H9 (cell line): ENCODE measurements around the gene IL1RAPL1. TPM values are rescaled to one million over a fixed set of nuclear protein-coding genes. Genes with fewer than 3 reads are reported as not detected.

Experiments
- DNase-seq: peaks from one replicate; pipeline ENCODE4 v3.0.0-alpha.2; 2017
- H2AFZ ChIP-seq: one replicate; pipeline ENCODE4 v1.6.1; 2013; ENCODE audit warnings: mild to moderate bottlenecking, low read length, control low read depth, moderate library complexity
- H2AK5ac ChIP-seq: 2 replicates; pipeline ENCODE4 v1.6.1; 2013; ENCODE audit warnings: low read length, control low read depth, mixed read lengths; ENCODE audit not compliant: insufficient read length
- H2BK120ac ChIP-seq: one replicate; pipeline ENCODE4 v1.6.1; 2013; ENCODE audit warnings: low read depth, mild to moderate bottlenecking, low read length, control low read depth, inconsistent platforms; ENCODE audit not compliant: poor library complexity, severe bottlenecking
- H2BK12ac ChIP-seq: 2 replicates; pipeline ENCODE4 v1.6.1; 2013; ENCODE audit warnings: low read length, control low read depth, mixed read lengths, low read depth; ENCODE audit not compliant: insufficient read length
- H2BK15ac ChIP-seq: 2 replicates; pipeline ENCODE4 v1.6.1; 2013; ENCODE audit warnings: low read depth, low read length, control low read depth
- H2BK20ac ChIP-seq: one replicate; pipeline ENCODE4 v1.6.1; 2013; ENCODE audit warnings: low read depth, mild to moderate bottlenecking, low read length, control low read depth, inconsistent platforms; ENCODE audit not compliant: poor library complexity, severe bottlenecking
- H2BK5ac ChIP-seq: 2 replicates; pipeline ENCODE4 v1.6.1; 2013; ENCODE audit warnings: low read length, control low read depth, mixed read lengths; ENCODE audit not compliant: insufficient read length
- H3K14ac ChIP-seq: 2 replicates; pipeline ENCODE4 v1.6.1; 2013; ENCODE audit warnings: low read length, control low read depth; ENCODE audit not compliant: insufficient read depth
- H3K18ac ChIP-seq: 2 replicates; pipeline ENCODE4 v1.6.1; 2013; ENCODE audit warnings: low read depth, mild to moderate bottlenecking, mixed read lengths, low read length, control low read depth; ENCODE audit not compliant: insufficient read length
- H3K23ac ChIP-seq: 2 replicates; pipeline ENCODE4 v1.6.1; 2013; ENCODE audit warnings: low read length, control low read depth, mixed read lengths, low read depth; ENCODE audit not compliant: insufficient read length
- H3K23me2 ChIP-seq: 2 replicates; pipeline ENCODE4 v1.6.1; 2013; ENCODE audit warnings: low read depth, mild to moderate bottlenecking, mixed read lengths, low read length, control low read depth; ENCODE audit not compliant: insufficient read length, poor library complexity, severe bottlenecking
- H3K27ac ChIP-seq: 2 replicates; pipeline ENCODE4 v1.5.1; 2013; ENCODE audit warnings: low read length, control low read depth, mixed read lengths, low read depth; ENCODE audit not compliant: insufficient read length
- H3K27me3 ChIP-seq: 2 replicates; pipeline ENCODE4 v1.6.1; 2013; ENCODE audit warnings: low read length, control low read depth, inconsistent platforms; ENCODE audit not compliant: insufficient read depth
- H3K4ac ChIP-seq: 2 replicates; pipeline ENCODE4 v1.6.1; 2013; ENCODE audit warnings: low read depth, mild to moderate bottlenecking, control low read depth, inconsistent platforms, low read length, moderate library complexity
- H3K4me1 ChIP-seq: 2 replicates; pipeline ENCODE4 v1.6.1; 2013; ENCODE audit warnings: low read length, control low read depth, inconsistent platforms; ENCODE audit not compliant: insufficient read depth
- H3K4me2 ChIP-seq: 2 replicates; pipeline ENCODE4 v1.6.1; 2013; ENCODE audit warnings: low read length, control low read depth, mixed read lengths; ENCODE audit not compliant: insufficient read length, insufficient read depth
- H3K56ac ChIP-seq: 2 replicates; pipeline ENCODE4 v1.6.1; 2013; ENCODE audit warnings: low read depth, mild to moderate bottlenecking, mixed read lengths, low read length, control low read depth; ENCODE audit not compliant: insufficient read length
- H3K79me1 ChIP-seq: 2 replicates; pipeline ENCODE4 v1.6.1; 2013; ENCODE audit warnings: low read depth, mild to moderate bottlenecking, moderate library complexity, low read length, control low read depth, inconsistent platforms; ENCODE audit not compliant: insufficient read depth, poor library complexity, severe bottlenecking
- H3K79me2 ChIP-seq: 2 replicates; pipeline ENCODE4 v1.6.1; 2013; ENCODE audit warnings: low read length, control low read depth, inconsistent platforms; ENCODE audit not compliant: insufficient read depth
- H3K9ac ChIP-seq: 2 replicates; pipeline ENCODE4 v1.6.1; 2013; ENCODE audit warnings: low read length, control low read depth, mixed read lengths; ENCODE audit not compliant: insufficient read length; ENCODE audit errors: extremely low read depth
- H3K9me3 ChIP-seq: one replicate; pipeline ENCODE4 v1.6.1; 2013; ENCODE audit warnings: low read depth, low read length, inconsistent platforms; ENCODE audit not compliant: control insufficient read depth
- H3T11ph ChIP-seq: one replicate; pipeline ENCODE4 v1.6.1; 2013; ENCODE audit warnings: mild to moderate bottlenecking, low read length, control low read depth, inconsistent platforms
- H4K20me1 ChIP-seq: one replicate; pipeline ENCODE4 v1.6.1; 2013; ENCODE audit not compliant: control insufficient read depth, insufficient read length, insufficient read depth
- H4K5ac ChIP-seq: 2 replicates; pipeline ENCODE4 v1.6.1; 2013; ENCODE audit warnings: low read depth, mild to moderate bottlenecking, mixed read lengths, low read length, control low read depth; ENCODE audit not compliant: insufficient read length
- H4K8ac ChIP-seq: replicated peaks from 2 replicates; pipeline ENCODE4 v1.6.1; 2013; ENCODE audit warnings: low read length, control low read depth, mixed read lengths, low read depth; ENCODE audit not compliant: insufficient read length
- H4K91ac ChIP-seq: 2 replicates; pipeline ENCODE4 v1.6.1; 2013; ENCODE audit warnings: low read depth, mild to moderate bottlenecking, moderate library complexity, mixed read lengths, low read length, control low read depth; ENCODE audit not compliant: insufficient read length
- H3K27ac Mint-ChIP-seq, 3 experiments: 2 replicates in 2 of 3; 3 replicates in 1 of 3; pipeline ENCODE4 v1.8.0; 2020 to 2021; ENCODE audit warnings: mixed read lengths in 3 of 3, mild to moderate bottlenecking in 1 of 3, moderate library complexity in 1 of 3
- H3K27me3 Mint-ChIP-seq: 2 replicates; pipeline ENCODE4 v1.8.0; 2021; ENCODE audit warnings: low read depth, mild to moderate bottlenecking, moderate library complexity, mixed read lengths
- H3K36me3 Mint-ChIP-seq, 3 experiments: 2 replicates in 2 of 3; 3 replicates in 1 of 3; pipeline ENCODE4 v1.8.0; 2020 to 2021; ENCODE audit warnings: low read depth in 3 of 3, mixed read lengths in 3 of 3; ENCODE audit not compliant: insufficient read depth in 1 of 3
- H3K4me1 Mint-ChIP-seq, 2 experiments: 2 replicates each; pipeline ENCODE4 v1.8.0; 2020; ENCODE audit warnings: mixed read lengths in 2 of 2
- H3K4me3 Mint-ChIP-seq, 2 experiments: 2 replicates in 1 of 2; 3 replicates in 1 of 2; pipeline ENCODE4 v1.8.0; 2020 to 2021; ENCODE audit warnings: mild to moderate bottlenecking in 2 of 2, mixed read lengths in 2 of 2, moderate library complexity in 1 of 2
- H3K9me3 Mint-ChIP-seq, 2 experiments: 2 replicates in 1 of 2; 3 replicates in 1 of 2; pipeline ENCODE4 v1.8.0; 2020; ENCODE audit warnings: mild to moderate bottlenecking in 2 of 2, mixed read lengths in 2 of 2, moderate library complexity in 1 of 2
- CTCF ChIP-seq: fragments of 200-600 bp; sonication (generic); conservative IDR thresholded peaks from 3 replicates; pipeline ENCODE4 v1.8.0; 2021; ENCODE audit warnings: antibody characterized with exemption, mild to moderate bottlenecking
- WGBS: extraction: QIAGEN DNeasy Blood & Tissue Kit; methylation state at CpG from one replicate; pipeline ENCODE4 v1.1.7; 2013; ENCODE audit warnings: missing lambda C conversion rate, low lambda C conversion rate, mixed read lengths; ENCODE audit not compliant: insufficient read length; ENCODE audit errors: extremely low coverage; 5-methylcytosine and 5-hydroxymethylcytosine counted together
- total RNA-seq: library from RNA; stranded (reverse); gene quantifications from 2 replicates; pipeline ENCODE4 v1.2.1, GENCODE V29; 2021

IL1RAPL1 gene
- total RNA-seq, 1 experiment from 2014 or later, result 0.31 TPM

GRCh38 chrX:29530501-29530900, 943.3 kb downstream of the IL1RAPL1 start:
- Histone ChIP-seq H3K18ac (no peak overlapping the region), H2BK20ac (no peak overlapping the region), H3K56ac (no peak overlapping the region), H3K9me3 (no peaks in the 10 kb centered on the region), H3K27me3 (no peaks in the 10 kb centered on the region), H2BK15ac (no peak overlapping the region), H2AFZ (no peak overlapping the region), H3K23ac (no peak overlapping the region), H3K4ac (no peak overlapping the region), H2AK5ac (no peak overlapping the region), H3K4me1 (no peaks in the 10 kb centered on the region), H3K23me2 (no peaks in the 10 kb centered on the region), H3T11ph (no peak overlapping the region), H2BK120ac (no peak overlapping the region), H4K91ac (no peak overlapping the region), H3K27ac (no peak overlapping the region), H4K5ac (no peak overlapping the region), H3K79me1 (no peaks in the 10 kb centered on the region), H3K14ac (no peak overlapping the region), H3K79me2 (no peaks in the 10 kb centered on the region), H4K20me1 (no peaks in the 10 kb centered on the region), H2BK5ac (no peak overlapping the region), H4K8ac (no peak overlapping the region), H2BK12ac (no peak overlapping the region), H3K9ac (no peak overlapping the region), H3K4me2 (no peak overlapping the region)
- Mint-ChIP-seq H3K27ac (no peak overlapping the region), H3K4me1 (no peaks in the 10 kb centered on the region), H3K27me3 (no peaks in the 10 kb centered on the region; the same call in 1 of the 2 replicates), H3K9me3 (peaks cover 2 to 48% of the 10 kb centered on the region in 2 experiments; a peak in 4 of 5 replicates), H3K36me3 (peaks cover 0 to 2% (median 0%) of the 10 kb centered on the region in 3 experiments; a peak in 2 of 7 replicates), H3K4me3 (no peak overlapping the region)
- WGBS, result no CpG with 5 or more reads among the region's 2 CpGs
- no peak for TF ChIP-seq CTCF
- DNase-seq, result no peak
